SK-N-DZ (cell line): ENCODE measurements around the gene PADI3.
"Not testable (repeated sequence)": the region's sequence is repeated elsewhere in the genome, so short reads cannot be mapped to it uniquely, and the experiment has no call there.

Experiments
- DNase-seq: peaks from one replicate; pipeline ENCODE4 v3.0.0-alpha.2; 2015; ENCODE audit warnings: low spot score

Gene PADI3

GRCh38 chr1:17301767-17302166 lies 52.9 kb downstream of the PADI3 start:
- no peak for DNase-seq

GRCh38 chr1:17304151-17304825 lies 55.4 kb downstream of the PADI3 start:
- no peak for DNase-seq

DNA sequence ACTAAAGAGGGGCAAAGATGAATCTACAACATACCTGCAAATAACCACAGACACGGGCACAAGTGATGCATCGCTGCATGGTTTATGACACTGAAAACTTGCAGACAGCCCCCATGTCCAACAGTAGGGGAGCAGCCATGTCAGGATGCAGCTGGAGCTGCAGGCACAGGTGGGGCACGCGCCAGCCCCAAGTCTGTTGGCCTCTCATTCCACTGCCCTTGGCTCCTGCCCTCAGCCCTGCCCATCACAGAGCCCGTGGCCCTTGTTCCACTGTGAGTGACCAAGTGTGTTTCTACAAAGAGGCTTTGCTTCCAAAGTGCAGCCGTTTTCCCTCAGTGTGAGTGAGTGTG lies 55.9 kb downstream of the PADI3 start:
- no peak for DNase-seq

DNA sequence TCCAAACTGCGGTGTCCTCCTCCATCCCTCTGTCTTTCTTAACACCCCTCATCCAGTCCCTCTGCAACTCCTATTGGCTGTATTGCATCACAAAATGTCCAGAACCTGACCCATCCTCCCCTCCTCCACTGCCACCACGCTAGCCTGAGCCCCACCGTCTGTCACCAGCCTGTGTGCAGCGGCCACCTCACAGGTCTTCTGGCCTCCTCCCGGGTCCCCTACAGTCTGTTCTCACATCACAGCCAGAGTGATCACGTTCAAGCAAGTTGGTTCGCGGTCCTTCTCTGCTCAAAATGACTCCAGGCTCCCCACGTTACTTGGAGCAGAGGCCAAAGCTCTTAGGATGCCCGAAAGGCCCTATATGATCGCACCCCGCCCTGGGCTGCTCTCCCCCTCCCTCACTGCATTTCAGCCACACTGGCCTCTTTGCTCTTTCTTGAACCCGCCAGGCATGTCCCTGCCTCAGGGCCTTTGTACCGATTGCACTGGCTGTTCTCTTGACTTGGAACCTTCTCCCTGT lies 56.7 kb downstream of the PADI3 start:
- DNase-seq: no peak

GRCh38 chr1:17306407-17306806 lies 57.5 kb downstream of the PADI3 start:
- DNase-seq: no peak

DNA sequence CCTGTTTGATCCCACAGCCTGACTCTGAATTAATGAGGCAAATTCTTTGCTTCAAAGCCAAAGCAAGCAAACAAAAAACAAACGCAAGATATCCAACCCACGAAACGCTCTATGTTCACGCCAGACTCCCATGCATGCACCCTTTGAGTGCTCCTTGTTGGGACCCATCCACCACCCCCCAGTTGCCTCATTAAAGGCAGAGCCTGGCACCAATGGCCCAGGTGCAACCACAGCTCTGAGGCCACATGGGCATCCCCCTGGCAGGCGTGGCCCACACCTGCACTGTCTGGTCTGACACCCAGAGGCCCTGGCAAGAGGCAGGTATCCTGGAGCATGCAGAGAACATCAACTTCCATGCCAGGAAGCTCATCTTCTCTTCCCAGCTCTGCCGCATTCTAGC lies 58.0 kb downstream of the PADI3 start:
- no peak for DNase-seq

GRCh38 chr1:17307329-17307728 lies 58.4 kb downstream of the PADI3 start:
- DNase-seq: no peak

DNA sequence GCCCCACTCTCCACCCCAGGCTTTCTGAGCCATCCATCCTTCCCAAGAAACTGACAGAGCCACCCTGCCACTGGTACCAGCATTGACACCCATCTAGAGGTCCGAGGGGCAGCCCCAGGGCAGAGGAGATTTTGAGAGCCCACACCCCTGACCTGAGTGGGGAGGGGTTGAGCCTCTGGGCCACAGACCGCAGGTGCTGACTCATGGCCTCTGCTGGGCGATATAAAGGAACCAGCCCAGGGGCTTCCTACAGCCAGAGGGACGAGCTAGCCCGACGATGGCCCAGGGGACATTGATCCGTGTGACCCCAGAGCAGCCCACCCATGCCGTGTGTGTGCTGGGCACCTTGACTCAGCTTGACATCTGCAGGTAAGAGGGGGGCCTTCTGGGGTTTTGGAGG lies 59.0 kb downstream of the PADI3 start, which contains the start of gene PADI4:
Gene PADI4, plus strand, starts transcription at position 252 of the 400 bp plus-strand sequence. Its CDS starts 26 bp downstream, at position 278.
- no peak for DNase-seq

- DNase-seq: no peak
These were observed 59.7 kb downstream of the PADI3 start for GRCh38 chr1:17308593-17308992.

GRCh38 chr1:17309426-17310067 lies 60.6 kb downstream of the PADI3 start:
- no peak for DNase-seq

- DNase-seq: no peak
These were observed 61.3 kb downstream of the PADI3 start for GRCh38 chr1:17310068-17310640.

GRCh38 chr1:17313530-17314309 lies 64.8 kb downstream of the PADI3 start:
- DNase-seq: no peak

DNA sequence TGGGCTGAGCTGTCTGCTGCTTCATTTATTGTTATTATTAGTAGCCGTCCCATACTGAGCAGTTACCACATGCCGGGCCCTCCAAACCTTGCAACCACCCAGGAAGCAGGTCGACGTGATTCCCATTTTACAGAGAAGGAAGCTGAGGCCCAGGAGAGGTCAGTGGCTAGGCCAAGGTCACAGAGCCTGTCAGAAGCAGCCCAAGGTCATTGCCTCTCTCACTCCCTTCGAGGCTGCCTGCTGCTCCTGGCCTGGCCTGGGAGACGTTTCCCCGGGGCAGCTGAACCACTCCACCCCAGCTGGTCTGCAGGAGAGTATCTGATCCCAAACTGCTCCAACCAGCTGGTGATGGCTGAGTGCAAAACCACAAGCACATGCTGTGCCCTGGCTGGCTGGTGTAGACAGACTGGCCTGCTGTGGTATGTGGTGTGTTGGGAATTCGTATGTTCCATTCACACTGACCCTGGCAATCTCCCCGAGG lies 65.6 kb downstream of the PADI3 start:
- no peak for DNase-seq

DNA sequence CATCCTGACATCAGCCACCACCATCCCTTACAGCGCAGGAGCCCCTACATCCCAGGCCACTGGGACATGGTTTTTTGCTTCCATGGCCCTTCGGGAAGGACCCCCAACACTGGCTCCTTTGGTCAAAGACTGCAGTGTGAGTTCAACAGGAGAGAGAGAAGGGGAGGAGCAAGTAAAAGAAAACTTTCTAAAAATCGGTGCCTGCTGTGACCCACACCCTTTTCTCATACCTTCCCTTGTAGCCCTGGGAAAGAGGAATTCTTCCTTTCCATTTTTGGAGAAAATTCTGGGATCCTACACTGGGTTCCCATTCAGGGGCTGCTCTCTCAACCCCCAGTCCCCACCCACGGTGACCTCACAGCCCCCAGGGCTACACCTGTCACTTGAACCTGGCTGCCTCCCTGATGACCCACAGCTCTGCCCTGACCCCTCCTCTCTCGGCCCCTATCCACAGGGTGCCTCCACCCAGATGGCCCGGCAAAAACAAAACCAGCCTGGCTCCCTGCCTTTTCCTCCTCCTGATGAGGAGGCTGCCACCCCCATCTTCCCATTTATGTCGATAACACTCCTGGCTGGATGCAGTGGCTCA lies 66.7 kb downstream of the PADI3 start:
- DNase-seq: no peak

GRCh38 chr1:17316704-17317103 lies 67.8 kb downstream of the PADI3 start:
- DNase-seq: no peak

DNA sequence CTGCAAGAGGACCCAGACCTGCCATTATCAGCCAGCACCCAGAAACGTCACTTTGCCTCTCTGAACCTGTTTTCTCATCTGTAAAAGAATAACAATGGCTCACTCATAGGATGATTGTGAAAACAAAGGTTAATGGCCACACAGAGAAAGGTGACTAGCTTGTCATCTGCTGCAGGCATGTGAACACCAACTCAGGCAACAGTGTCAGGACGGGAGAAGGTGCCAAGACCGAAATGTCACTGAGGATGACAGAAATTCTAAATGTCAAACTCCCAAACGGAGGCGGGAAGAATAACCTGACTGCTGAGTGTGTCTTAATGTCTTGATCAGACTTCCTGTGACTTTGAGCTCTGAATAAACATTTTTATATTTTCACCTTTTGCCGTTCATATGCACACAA lies 69.4 kb downstream of the PADI3 start:
- no peak for DNase-seq

DNA sequence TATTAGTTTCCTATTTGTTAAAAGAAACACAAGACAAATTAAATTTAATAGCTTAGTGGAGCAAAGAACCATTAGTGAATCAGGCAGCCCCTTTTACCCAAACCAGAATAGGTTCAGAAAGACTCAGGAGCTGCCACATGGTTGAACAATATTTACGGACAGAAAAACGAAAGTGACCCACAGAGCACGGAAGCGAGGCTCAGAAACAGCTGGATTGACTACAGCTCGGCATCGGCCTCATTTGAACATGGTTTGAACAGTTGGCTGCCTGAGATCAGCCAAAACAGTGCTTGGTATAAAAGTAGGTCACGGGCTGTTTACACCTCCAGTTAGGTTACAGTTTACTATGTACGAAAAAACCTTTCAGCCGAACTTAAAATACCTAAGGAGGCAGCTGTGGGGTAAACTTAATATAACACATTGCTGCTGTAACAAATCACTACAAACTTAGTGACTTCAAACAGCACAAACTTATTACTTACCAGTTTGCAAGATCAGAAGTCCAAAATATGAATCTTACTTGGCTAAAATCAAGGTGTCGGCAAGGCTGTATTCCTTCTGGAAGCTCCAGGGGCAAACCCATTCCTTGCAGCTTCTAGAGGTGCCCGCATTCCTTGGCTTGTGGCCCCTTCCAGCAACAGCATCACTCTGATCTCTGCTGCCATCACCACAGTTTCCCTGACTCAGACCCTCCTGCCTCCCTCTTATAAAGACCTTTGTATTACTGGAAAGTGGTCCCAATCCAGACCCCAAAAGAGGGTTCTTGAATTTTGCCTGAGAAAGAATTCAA lies 70.9 kb downstream of the PADI3 start:
- no peak for DNase-seq

GRCh38 chr1:17321857-17322390 lies 73.0 kb downstream of the PADI3 start:
- not testable (repeated sequence) for DNase-seq

DNA sequence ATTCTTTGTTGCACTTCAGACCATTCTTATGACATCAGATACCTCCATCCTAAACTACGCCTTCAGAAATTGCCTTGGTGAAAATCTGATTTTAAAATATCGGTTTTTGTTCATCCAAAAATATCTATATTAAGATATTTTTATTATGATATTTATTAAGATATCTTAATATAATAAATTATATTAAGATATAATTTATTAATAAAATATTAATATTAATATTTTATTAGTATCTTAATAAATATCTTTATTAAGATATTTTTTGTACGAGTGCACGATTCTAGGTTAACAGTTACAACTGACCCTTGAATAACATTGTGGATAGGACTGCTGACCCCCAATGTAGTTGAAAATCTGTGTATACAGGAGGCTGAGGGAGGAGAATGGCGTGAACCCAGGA lies 80.0 kb downstream of the PADI3 start:
- DNase-seq: no peak

DNA sequence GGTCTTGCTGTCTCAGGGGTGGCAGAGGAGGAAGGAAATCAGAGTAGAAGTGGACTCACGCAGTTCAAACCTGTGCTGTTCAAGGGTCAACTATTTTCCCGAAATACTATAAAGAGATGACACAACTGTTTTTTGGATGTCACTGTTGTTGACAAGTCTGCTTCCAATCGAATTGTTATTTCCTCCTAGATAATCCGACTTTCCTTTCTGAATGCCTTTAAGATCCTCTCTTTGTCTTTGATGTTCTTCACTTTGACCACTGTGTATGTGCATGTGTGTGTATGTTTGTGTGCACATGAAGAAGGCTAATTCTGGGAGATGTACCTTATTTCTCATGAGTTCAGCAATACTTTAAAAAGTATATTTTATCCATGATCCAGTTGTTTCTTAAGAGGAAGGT lies 80.7 kb downstream of the PADI3 start:
- no peak for DNase-seq

DNA sequence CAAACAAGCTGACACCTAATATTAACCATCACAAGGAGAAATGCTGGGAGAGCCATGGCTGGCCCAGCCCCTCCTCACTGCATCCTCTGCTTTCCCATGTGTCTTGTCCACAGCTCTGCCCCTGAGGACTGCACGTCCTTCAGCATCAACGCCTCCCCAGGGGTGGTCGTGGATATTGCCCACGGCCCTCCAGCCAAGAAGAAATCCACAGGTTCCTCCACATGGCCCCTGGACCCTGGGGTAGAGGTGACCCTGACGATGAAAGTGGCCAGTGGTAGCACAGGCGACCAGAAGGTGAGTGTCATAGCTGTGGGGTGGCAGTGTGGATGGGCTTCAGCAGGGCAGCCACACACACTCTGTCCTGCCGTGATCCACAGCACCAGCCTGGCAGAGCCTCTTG lies 82.0 kb downstream of the PADI3 start:
- no peak for DNase-seq
